ENCODE results near the gene ARHGEF7.

- no peak for TF ChIP-seq CTCF (IDR thresholded peaks at IDR 0.05; ENCODE audit: poor library complexity)
- no peak for TF ChIP-seq EZH2 (IDR thresholded peaks at IDR 0.05; ENCODE audit: borderline replicate concordance)
- no peak for TF ChIP-seq EZH2phosphoT487 (IDR thresholded peaks at IDR 0.05; ENCODE audit: low read depth, severe bottlenecking, unreplicated experiment)
Measured at GRCh38 chr13:111139452-111139851, 24.3 kb downstream of the ARHGEF7 start.
